H9 (cell line): Measurements from ENCODE around the gene PITPNM3. TPM values are rescaled to one million over a fixed set of nuclear protein-coding genes. Genes with fewer than 3 reads are reported as not detected.

Experiments used
- DNase-seq: peaks from one replicate; pipeline ENCODE4 v3.0.0-alpha.2; 2017
- H2AFZ ChIP-seq: one replicate; pipeline ENCODE4 v1.6.1; 2013; ENCODE audit warnings: mild to moderate bottlenecking, low read length, control low read depth, moderate library complexity
- H2AK5ac ChIP-seq: 2 replicates; pipeline ENCODE4 v1.6.1; 2013; ENCODE audit warnings: low read length, control low read depth, mixed read lengths; ENCODE audit not compliant: insufficient read length
- H2BK120ac ChIP-seq: one replicate; pipeline ENCODE4 v1.6.1; 2013; ENCODE audit warnings: low read depth, mild to moderate bottlenecking, low read length, control low read depth, inconsistent platforms; ENCODE audit not compliant: poor library complexity, severe bottlenecking
- H2BK12ac ChIP-seq: 2 replicates; pipeline ENCODE4 v1.6.1; 2013; ENCODE audit warnings: low read length, control low read depth, mixed read lengths, low read depth; ENCODE audit not compliant: insufficient read length
- H2BK15ac ChIP-seq: 2 replicates; pipeline ENCODE4 v1.6.1; 2013; ENCODE audit warnings: low read depth, low read length, control low read depth
- H2BK20ac ChIP-seq: one replicate; pipeline ENCODE4 v1.6.1; 2013; ENCODE audit warnings: low read depth, mild to moderate bottlenecking, low read length, control low read depth, inconsistent platforms; ENCODE audit not compliant: poor library complexity, severe bottlenecking
- H2BK5ac ChIP-seq: 2 replicates; pipeline ENCODE4 v1.6.1; 2013; ENCODE audit warnings: low read length, control low read depth, mixed read lengths; ENCODE audit not compliant: insufficient read length
- H3K14ac ChIP-seq: 2 replicates; pipeline ENCODE4 v1.6.1; 2013; ENCODE audit warnings: low read length, control low read depth; ENCODE audit not compliant: insufficient read depth
- H3K18ac ChIP-seq: 2 replicates; pipeline ENCODE4 v1.6.1; 2013; ENCODE audit warnings: low read depth, mild to moderate bottlenecking, mixed read lengths, low read length, control low read depth; ENCODE audit not compliant: insufficient read length
- H3K23ac ChIP-seq: 2 replicates; pipeline ENCODE4 v1.6.1; 2013; ENCODE audit warnings: low read length, control low read depth, mixed read lengths, low read depth; ENCODE audit not compliant: insufficient read length
- H3K23me2 ChIP-seq: 2 replicates; pipeline ENCODE4 v1.6.1; 2013; ENCODE audit warnings: low read depth, mild to moderate bottlenecking, mixed read lengths, low read length, control low read depth; ENCODE audit not compliant: insufficient read length, poor library complexity, severe bottlenecking
- H3K27ac ChIP-seq: 2 replicates; pipeline ENCODE4 v1.5.1; 2013; ENCODE audit warnings: low read length, control low read depth, mixed read lengths, low read depth; ENCODE audit not compliant: insufficient read length
- H3K27me3 ChIP-seq: 2 replicates; pipeline ENCODE4 v1.6.1; 2013; ENCODE audit warnings: low read length, control low read depth, inconsistent platforms; ENCODE audit not compliant: insufficient read depth
- H3K4ac ChIP-seq: 2 replicates; pipeline ENCODE4 v1.6.1; 2013; ENCODE audit warnings: low read depth, mild to moderate bottlenecking, control low read depth, inconsistent platforms, low read length, moderate library complexity
- H3K4me1 ChIP-seq: 2 replicates; pipeline ENCODE4 v1.6.1; 2013; ENCODE audit warnings: low read length, control low read depth, inconsistent platforms; ENCODE audit not compliant: insufficient read depth
- H3K4me2 ChIP-seq: 2 replicates; pipeline ENCODE4 v1.6.1; 2013; ENCODE audit warnings: low read length, control low read depth, mixed read lengths; ENCODE audit not compliant: insufficient read length, insufficient read depth
- H3K56ac ChIP-seq: 2 replicates; pipeline ENCODE4 v1.6.1; 2013; ENCODE audit warnings: low read depth, mild to moderate bottlenecking, mixed read lengths, low read length, control low read depth; ENCODE audit not compliant: insufficient read length
- H3K79me1 ChIP-seq: 2 replicates; pipeline ENCODE4 v1.6.1; 2013; ENCODE audit warnings: low read depth, mild to moderate bottlenecking, moderate library complexity, low read length, control low read depth, inconsistent platforms; ENCODE audit not compliant: insufficient read depth, poor library complexity, severe bottlenecking
- H3K79me2 ChIP-seq: 2 replicates; pipeline ENCODE4 v1.6.1; 2013; ENCODE audit warnings: low read length, control low read depth, inconsistent platforms; ENCODE audit not compliant: insufficient read depth
- H3K9ac ChIP-seq: 2 replicates; pipeline ENCODE4 v1.6.1; 2013; ENCODE audit warnings: low read length, control low read depth, mixed read lengths; ENCODE audit not compliant: insufficient read length; ENCODE audit errors: extremely low read depth
- H3K9me3 ChIP-seq: one replicate; pipeline ENCODE4 v1.6.1; 2013; ENCODE audit warnings: low read depth, low read length, inconsistent platforms; ENCODE audit not compliant: control insufficient read depth
- H3T11ph ChIP-seq: one replicate; pipeline ENCODE4 v1.6.1; 2013; ENCODE audit warnings: mild to moderate bottlenecking, low read length, control low read depth, inconsistent platforms
- H4K20me1 ChIP-seq: one replicate; pipeline ENCODE4 v1.6.1; 2013; ENCODE audit not compliant: control insufficient read depth, insufficient read length, insufficient read depth
- H4K5ac ChIP-seq: 2 replicates; pipeline ENCODE4 v1.6.1; 2013; ENCODE audit warnings: low read depth, mild to moderate bottlenecking, mixed read lengths, low read length, control low read depth; ENCODE audit not compliant: insufficient read length
- H4K8ac ChIP-seq: replicated peaks from 2 replicates; pipeline ENCODE4 v1.6.1; 2013; ENCODE audit warnings: low read length, control low read depth, mixed read lengths, low read depth; ENCODE audit not compliant: insufficient read length
- H4K91ac ChIP-seq: 2 replicates; pipeline ENCODE4 v1.6.1; 2013; ENCODE audit warnings: low read depth, mild to moderate bottlenecking, moderate library complexity, mixed read lengths, low read length, control low read depth; ENCODE audit not compliant: insufficient read length
- H3K27ac Mint-ChIP-seq, 3 experiments: 2 replicates in 2 of 3; 3 replicates in 1 of 3; pipeline ENCODE4 v1.8.0; 2020 to 2021; ENCODE audit warnings: mixed read lengths in 3 of 3, mild to moderate bottlenecking in 1 of 3, moderate library complexity in 1 of 3
- H3K27me3 Mint-ChIP-seq: 2 replicates; pipeline ENCODE4 v1.8.0; 2021; ENCODE audit warnings: low read depth, mild to moderate bottlenecking, moderate library complexity, mixed read lengths
- H3K36me3 Mint-ChIP-seq, 3 experiments: 2 replicates in 2 of 3; 3 replicates in 1 of 3; pipeline ENCODE4 v1.8.0; 2020 to 2021; ENCODE audit warnings: low read depth in 3 of 3, mixed read lengths in 3 of 3; ENCODE audit not compliant: insufficient read depth in 1 of 3
- H3K4me1 Mint-ChIP-seq, 2 experiments: 2 replicates each; pipeline ENCODE4 v1.8.0; 2020; ENCODE audit warnings: mixed read lengths in 2 of 2
- H3K4me3 Mint-ChIP-seq, 2 experiments: 2 replicates in 1 of 2; 3 replicates in 1 of 2; pipeline ENCODE4 v1.8.0; 2020 to 2021; ENCODE audit warnings: mild to moderate bottlenecking in 2 of 2, mixed read lengths in 2 of 2, moderate library complexity in 1 of 2
- H3K9me3 Mint-ChIP-seq, 2 experiments: 2 replicates in 1 of 2; 3 replicates in 1 of 2; pipeline ENCODE4 v1.8.0; 2020; ENCODE audit warnings: mild to moderate bottlenecking in 2 of 2, mixed read lengths in 2 of 2, moderate library complexity in 1 of 2
- WGBS: extraction: QIAGEN DNeasy Blood & Tissue Kit; methylation state at CpG from one replicate; pipeline ENCODE4 v1.1.7; 2013; ENCODE audit warnings: missing lambda C conversion rate, low lambda C conversion rate, mixed read lengths; ENCODE audit not compliant: insufficient read length; ENCODE audit errors: extremely low coverage; 5-methylcytosine and 5-hydroxymethylcytosine counted together
- total RNA-seq: library from RNA; stranded (reverse); gene quantifications from 2 replicates; pipeline ENCODE4 v1.2.1, GENCODE V29; 2021
- TF ChIP-seq, protein P1 (sequence below): fragments of 200-600 bp; sonication (generic); conservative IDR thresholded peaks from 3 replicates; pipeline ENCODE4 v1.8.0; 2021; ENCODE audit warnings: antibody characterized with exemption, mild to moderate bottlenecking

Gene PITPNM3
- total RNA-seq, 1 experiment from 2014 or later = 3.4 TPM

DNA sequence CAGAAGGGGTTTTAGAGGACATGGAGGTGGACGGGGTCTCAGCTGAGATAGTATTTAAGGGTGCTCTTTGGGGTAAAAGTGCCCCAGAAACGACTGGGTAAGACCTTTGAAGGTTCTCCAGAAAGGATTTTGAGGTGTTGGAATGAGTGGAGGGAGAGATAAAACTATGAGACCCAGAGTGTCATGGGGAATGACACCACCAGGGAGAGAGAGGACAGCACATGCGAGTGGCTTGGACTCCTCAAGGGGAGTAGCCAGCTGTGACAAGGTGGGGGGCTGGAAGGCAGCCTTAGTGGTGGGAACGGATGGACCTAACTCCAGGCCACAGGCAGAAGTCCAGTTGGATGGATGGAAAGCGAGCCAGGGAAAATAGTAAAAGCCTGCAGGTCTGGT, 19.2 kb upstream of the PITPNM3 start:
- Histone ChIP-seq H2AFZ (no peak overlapping the region), H3K9me3 (no peaks in the 10 kb centered on the region), H3T11ph (no peak overlapping the region), H3K27ac (no peak overlapping the region), H3K23ac (no peak overlapping the region), H3K18ac (no peak overlapping the region), H2AK5ac (no peak overlapping the region), H3K4me1 (peaks cover 6% of the 10 kb centered on the region; the same call in 1 of the 2 replicates), H3K4me2 (no peak overlapping the region), H2BK5ac (no peak overlapping the region), H3K9ac (no peak overlapping the region), H2BK120ac (no peak overlapping the region), H2BK12ac (no peak overlapping the region), H3K79me2 (no peaks in the 10 kb centered on the region), H4K5ac (no peak overlapping the region), H3K79me1 (no peaks in the 10 kb centered on the region), H4K20me1 (no peaks in the 10 kb centered on the region), H3K56ac (no peak overlapping the region), H4K91ac (no peak overlapping the region), H2BK20ac (no peak overlapping the region), H3K14ac (0 out of 2 replicates have a peak overlapping the region, but pooled peaks have one; percentile 65), H3K27me3 (no peaks in the 10 kb centered on the region), H3K4ac (no peak overlapping the region), H3K23me2 (peaks cover 4% of the 10 kb centered on the region), H2BK15ac (no peak overlapping the region), H4K8ac (no peak overlapping the region)
- no peaks in the 10 kb centered on the region for H3K9me3 Mint-ChIP-seq
- peak overlapping the region; percentile 52 to 79 (median 70); a peak in 6 of 7 replicates for H3K27ac Mint-ChIP-seq
- H3K4me3 Mint-ChIP-seq = no peak overlapping the region
- TF ChIP-seq, protein P1, sequence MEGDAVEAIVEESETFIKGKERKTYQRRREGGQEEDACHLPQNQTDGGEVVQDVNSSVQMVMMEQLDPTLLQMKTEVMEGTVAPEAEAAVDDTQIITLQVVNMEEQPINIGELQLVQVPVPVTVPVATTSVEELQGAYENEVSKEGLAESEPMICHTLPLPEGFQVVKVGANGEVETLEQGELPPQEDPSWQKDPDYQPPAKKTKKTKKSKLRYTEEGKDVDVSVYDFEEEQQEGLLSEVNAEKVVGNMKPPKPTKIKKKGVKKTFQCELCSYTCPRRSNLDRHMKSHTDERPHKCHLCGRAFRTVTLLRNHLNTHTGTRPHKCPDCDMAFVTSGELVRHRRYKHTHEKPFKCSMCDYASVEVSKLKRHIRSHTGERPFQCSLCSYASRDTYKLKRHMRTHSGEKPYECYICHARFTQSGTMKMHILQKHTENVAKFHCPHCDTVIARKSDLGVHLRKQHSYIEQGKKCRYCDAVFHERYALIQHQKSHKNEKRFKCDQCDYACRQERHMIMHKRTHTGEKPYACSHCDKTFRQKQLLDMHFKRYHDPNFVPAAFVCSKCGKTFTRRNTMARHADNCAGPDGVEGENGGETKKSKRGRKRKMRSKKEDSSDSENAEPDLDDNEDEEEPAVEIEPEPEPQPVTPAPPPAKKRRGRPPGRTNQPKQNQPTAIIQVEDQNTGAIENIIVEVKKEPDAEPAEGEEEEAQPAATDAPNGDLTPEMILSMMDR = no peak
- H3K4me1 Mint-ChIP-seq = peaks cover 19 to 37% of the 10 kb centered on the region in 2 experiments
- H3K36me3 Mint-ChIP-seq = peaks cover 10 to 38% (median 22%) of the 10 kb centered on the region in 3 experiments; a peak in 6 of 7 replicates
- no CpG with 5 or more reads among the region's 5 CpGs for WGBS
- H3K27me3 Mint-ChIP-seq = no peaks in the 10 kb centered on the region
- DNase-seq = no peak
